Muscle of back (tissue), 10 donors: ENCODE measurements around the gene IGF2R. TPM values are rescaled to one million over a fixed set of nuclear protein-coding genes. Genes with fewer than 3 reads are reported as not detected.

ENCODE experiments used
- polyA plus RNA-seq, 10 donors: library from polyadenylated mRNA; unstranded; fragments of 120-200 nt; gene quantifications; one replicate each; pipeline ENCODE4 v1.2.1, GENCODE V29; 2013; ENCODE audit not compliant: insufficient read length in 10 of 10

IGF2R gene
- polyA plus RNA-seq, 10 donors = 114 to 143 (median 129) TPM

Other genes starting within 250 kb of the IGF2R start
- 10 to 100 TPM; 61.7 to 91.7 (median 78.9) TPM for gene WTAP, start 241.6 kb upstream of the IGF2R start, polyA plus RNA-seq
- 10 to 100 TPM; 13.1 to 32.0 (median 19.0) TPM for gene ACAT2, start 207.0 kb upstream of the IGF2R start, polyA plus RNA-seq
- 100 to 1,000 TPM; 187 to 246 (median 216) TPM for gene TCP1, start 179.5 kb upstream of the IGF2R start, polyA plus RNA-seq
- gene MRPL18, start 178.6 kb upstream of the IGF2R start, polyA plus RNA-seq = 10 to 100 TPM; 59.0 to 76.1 (median 68.8) TPM
- 1 to 10 TPM in 1 of 10 donors, under 1 TPM in 9; 0.08 to 1.1 (median 0.37) TPM for gene PNLDC1, start 168.8 kb upstream of the IGF2R start, polyA plus RNA-seq
- gene MAS1, start 78.1 kb upstream of the IGF2R start, polyA plus RNA-seq = under 1 TPM; 0.06 to 0.55 (median 0.29) TPM
- 1 to 10 TPM in 2 of 10 donors, under 1 TPM in 6, not detected in 2; 0.15 to 2.0 (median 0.67) TPM for gene SLC22A1, start 152.7 kb downstream of the IGF2R start, polyA plus RNA-seq